ENCODE measurements around the gene MAP4K5.

- no peak for TF ChIP-seq EZH2 (IDR thresholded peaks at IDR 0.05; ENCODE audit: insufficient read depth, poor library complexity, severe bottlenecking)
- peak; percentile 86; the same call in 1 of the 2 replicates for TF ChIP-seq EZH2phosphoT487 (IDR thresholded peaks at IDR 0.05; ENCODE audit: insufficient read depth, low read depth)
These were observed 121.4 kb downstream of the MAP4K5 start for GRCh38 chr14:50410921-50411320.

Measured in GM23248 (cell line).